Thyroid gland (tissue), 4 donors: Measurements from ENCODE around the gene YES1.

Source experiments
- CTCF ChIP-seq, 6 experiments: fragments of 200-600 bp in 3 of 6; fragments of 450-650 bp in 3 of 6; sonication (generic) in 3 of 6; IDR thresholded peaks; one replicate each; pipeline ENCODE4 v1.5.1; 2016 to 2019; ENCODE audit warnings: antibody characterized with exemption in 6 of 6, mild to moderate bottlenecking in 2 of 6, inconsistent platforms in 1 of 6, moderate library complexity in 1 of 6
- POLR2A ChIP-seq, 2 donors: fragments of 450-650 bp; IDR thresholded peaks; one replicate each; pipeline ENCODE4 v1.6.1; 2017; ENCODE audit warnings: antibody characterized with exemption in 2 of 2, mild to moderate bottlenecking in 2 of 2, moderate library complexity in 1 of 2

- TF ChIP-seq CTCF (IDR thresholded peaks at IDR 0.05) (no peak), POLR2A (IDR thresholded peaks at IDR 0.05) (no peak)
Measured at GRCh38 chr18:675307-675706, 136.7 kb downstream of the YES1 start.
